ENCODE results near the gene CAMTA2.

Gene CAMTA2

DNA sequence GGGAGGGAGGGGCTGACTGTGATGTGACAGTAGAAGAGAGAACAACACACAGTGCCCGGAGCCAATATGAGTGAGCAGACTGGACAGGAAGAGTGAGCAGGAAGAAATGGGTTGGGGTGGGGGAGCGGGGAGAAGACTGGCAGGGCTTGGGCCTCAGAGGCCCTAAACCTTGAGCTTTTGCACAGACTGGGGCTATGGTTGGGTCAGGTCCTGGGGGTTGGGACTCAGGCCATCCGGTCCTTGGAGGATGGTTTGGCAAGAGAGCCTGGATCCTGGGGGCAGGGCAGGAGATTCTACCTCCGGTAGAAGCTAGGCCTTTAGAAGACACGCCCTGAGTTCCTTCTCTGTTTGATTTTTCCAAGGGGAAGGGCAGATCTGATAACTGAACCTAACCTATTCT is 1.1 kb downstream of the CAMTA2 start:
- TF ChIP-seq, protein P1, sequence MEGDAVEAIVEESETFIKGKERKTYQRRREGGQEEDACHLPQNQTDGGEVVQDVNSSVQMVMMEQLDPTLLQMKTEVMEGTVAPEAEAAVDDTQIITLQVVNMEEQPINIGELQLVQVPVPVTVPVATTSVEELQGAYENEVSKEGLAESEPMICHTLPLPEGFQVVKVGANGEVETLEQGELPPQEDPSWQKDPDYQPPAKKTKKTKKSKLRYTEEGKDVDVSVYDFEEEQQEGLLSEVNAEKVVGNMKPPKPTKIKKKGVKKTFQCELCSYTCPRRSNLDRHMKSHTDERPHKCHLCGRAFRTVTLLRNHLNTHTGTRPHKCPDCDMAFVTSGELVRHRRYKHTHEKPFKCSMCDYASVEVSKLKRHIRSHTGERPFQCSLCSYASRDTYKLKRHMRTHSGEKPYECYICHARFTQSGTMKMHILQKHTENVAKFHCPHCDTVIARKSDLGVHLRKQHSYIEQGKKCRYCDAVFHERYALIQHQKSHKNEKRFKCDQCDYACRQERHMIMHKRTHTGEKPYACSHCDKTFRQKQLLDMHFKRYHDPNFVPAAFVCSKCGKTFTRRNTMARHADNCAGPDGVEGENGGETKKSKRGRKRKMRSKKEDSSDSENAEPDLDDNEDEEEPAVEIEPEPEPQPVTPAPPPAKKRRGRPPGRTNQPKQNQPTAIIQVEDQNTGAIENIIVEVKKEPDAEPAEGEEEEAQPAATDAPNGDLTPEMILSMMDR (IDR thresholded peaks at IDR 0.05; ENCODE audit: extremely low read depth, missing control alignments) = no peak
- no peak for DNase-seq (ENCODE audit: low spot score)

DNA sequence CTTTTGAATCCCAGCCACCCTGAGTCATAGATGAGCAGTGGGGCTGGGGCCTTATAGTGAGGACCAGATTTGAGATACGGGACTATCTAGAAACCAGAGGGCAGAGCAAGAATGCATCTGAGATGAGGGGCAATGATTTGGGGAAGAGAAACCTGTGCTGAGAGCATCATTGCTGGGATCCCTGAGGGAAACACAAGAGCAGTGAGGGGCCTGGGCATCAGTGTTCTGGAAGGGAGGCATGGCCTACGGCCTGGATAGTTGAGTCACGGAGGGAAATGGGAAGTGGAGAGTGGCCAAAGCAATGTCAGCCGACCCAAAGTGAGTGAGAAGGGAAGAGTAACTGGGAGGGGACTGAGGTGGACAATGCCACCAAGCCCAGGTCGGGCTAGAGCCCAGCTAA is 5.2 kb downstream of the CAMTA2 start:
- DNase-seq (ENCODE audit: low spot score) = no peak

DNA sequence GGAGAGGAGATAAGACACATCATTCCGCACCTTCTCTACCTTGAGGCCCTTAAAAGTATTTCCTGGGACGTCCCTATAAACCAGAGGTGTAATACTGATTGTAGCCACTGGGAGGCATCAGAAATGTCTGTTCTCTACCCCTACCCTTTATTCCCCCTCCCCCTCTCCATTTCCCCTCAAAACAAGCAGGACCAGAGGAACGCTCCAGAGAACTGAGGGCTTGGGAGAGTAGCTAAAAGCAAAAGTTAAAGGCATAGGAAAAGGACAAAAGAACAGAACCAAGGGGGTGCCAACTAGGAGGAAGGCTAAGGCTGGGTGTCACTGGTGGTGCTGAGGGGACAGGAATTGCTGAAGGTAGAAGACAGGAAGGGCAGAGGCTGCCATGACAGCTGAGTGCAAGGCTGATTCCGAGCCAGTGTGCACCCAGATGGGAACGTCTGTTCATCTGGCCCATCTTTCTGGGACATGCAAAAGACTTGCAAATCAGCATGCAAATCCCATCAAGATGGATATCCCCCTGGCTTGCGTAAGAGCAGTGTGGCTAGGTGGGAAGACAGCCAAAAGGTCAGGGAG is 6.7 kb downstream of the CAMTA2 start:
- peak; percentile 69 for DNase-seq (ENCODE audit: low spot score)
- TF ChIP-seq, protein P1 (IDR thresholded peaks at IDR 0.05; ENCODE audit: extremely low read depth, missing control alignments) = peak; percentile 55

More for the DNA sequence above, 5.2 kb downstream of the CAMTA2 start:
- TF ChIP-seq, protein P1 (IDR thresholded peaks at IDR 0.05; ENCODE audit: extremely low read depth, missing control alignments) = no peak

DNA sequence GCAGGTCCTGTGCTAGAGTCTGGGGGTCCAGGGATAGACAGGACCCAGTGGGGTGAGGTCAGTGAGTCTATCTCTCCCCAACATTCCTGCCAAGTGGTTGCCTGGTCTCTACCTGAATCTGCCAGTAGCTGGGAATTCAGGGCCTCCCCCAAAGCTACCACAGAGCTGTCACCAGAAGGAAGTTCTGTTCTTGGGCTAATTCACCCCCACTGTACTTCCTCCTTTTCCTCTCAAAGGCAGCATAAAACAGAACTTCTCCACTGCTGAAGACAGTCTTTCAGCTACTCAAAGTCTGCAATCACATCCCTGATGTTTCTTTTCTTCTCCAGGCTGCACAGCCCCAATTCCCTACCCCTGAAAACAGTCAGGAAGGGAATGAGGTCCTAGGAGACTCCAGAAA is 8.7 kb downstream of the CAMTA2 start:
- DNase-seq (ENCODE audit: low spot score) = no peak
- TF ChIP-seq, protein P1 (IDR thresholded peaks at IDR 0.05; ENCODE audit: extremely low read depth, missing control alignments) = no peak

DNA sequence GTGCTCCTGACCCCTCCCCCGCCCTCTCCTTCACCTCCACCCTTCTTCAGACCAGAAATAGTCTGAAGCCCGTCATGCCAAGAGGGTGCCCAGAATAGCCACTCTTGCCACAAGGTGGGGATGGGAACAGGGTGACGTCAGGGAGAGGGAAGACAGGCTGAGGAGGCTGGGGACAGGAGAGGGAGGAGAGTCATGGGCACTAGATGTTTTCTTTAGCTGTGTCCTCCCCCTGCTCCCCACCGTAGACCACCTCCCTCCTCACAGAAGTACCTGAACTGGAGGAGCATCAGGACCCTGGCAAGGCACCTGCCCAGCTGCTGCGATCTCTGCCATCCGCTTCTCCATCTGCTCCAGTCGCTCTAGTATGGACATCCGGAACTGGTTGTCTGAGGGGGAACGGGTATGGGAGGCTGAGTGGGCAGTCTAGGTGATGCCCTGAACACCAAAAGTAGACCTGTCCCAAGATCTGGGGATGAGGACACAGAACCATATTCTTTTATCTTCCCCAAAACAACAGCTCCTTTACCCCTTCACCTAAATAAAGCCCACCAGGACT is 13.3 kb downstream of the CAMTA2 start:
- TF ChIP-seq, protein P1 (IDR thresholded peaks at IDR 0.05; ENCODE audit: extremely low read depth, missing control alignments) = no peak

DNA sequence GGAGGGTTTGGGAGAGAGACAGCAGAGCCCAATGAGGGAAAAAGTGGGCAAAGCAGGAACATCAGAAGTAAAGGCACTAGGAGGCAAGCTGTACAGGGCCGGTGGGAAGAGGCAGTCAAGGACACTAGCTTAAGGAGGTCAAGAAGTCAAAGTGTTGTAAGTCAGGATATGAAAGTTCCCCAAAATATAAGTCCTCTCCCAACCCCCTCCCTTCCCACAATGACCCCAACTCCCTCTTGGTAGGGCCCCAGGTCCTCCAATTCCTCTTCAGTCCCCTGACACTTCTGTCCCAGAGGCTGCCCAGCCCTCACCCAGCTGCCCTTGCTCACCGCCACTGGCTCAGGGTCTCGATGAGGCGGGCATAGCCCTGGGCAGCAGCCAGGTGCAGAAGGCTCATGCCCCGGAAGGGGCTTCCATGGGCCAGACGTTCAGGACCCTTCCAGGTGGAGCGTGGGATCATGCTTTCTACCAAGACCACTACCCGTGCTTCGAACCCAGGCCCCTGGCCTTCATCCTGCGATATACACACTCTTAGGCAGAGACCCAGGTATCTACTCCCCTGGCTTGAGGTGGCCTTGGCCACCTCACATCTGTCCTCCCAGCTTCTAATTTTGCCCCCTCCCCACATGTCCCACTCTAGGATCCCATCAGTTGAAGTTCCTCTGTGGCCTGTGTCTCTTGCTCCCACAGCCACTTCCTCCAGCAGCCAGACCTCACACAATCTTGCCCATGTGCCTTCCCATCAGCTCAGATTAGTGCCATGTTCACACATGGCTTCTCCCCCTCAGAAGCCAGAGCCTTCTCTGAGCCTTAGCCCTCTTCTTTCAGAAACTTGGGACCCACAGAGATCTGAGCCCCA is 14.0 kb downstream of the CAMTA2 start:
- no peak for DNase-seq (ENCODE audit: low spot score)
- TF ChIP-seq, protein P1 (IDR thresholded peaks at IDR 0.05; ENCODE audit: extremely low read depth, missing control alignments) = no peak

More for the DNA sequence above, 13.3 kb downstream of the CAMTA2 start:
- DNase-seq (ENCODE audit: low spot score) = no peak

DNA sequence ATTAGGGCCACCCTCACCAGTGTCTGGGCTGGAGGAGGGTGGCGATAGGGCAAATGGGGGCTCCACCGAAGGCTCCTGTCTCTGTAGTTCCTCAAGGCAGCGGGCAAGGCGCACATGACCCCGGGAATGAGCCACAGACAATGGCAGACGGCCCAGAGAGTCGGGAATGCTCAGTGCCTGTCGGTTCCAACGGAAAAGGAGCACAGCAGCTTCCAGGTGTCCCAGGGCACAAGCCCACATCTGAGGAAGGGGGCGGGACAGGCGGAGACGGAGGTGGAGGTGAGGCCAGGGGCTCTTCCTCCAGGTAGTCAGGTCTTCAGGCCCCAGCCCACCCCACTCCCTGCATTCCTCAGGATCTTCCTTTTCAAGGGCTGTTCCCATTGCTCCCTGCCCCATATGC is 14.7 kb downstream of the CAMTA2 start:
- TF ChIP-seq, protein P1 (IDR thresholded peaks at IDR 0.05; ENCODE audit: extremely low read depth, missing control alignments) = no peak
- no peak for DNase-seq (ENCODE audit: low spot score)

All from GM20000 (cell line).